Neuronal stem cell (in vitro differentiated cells): ENCODE results near the gene ACTN4.
A peak's percentile ranks its signal among the peaks of the same experiment; 100 is the strongest.

Experiments used
- DNase-seq: peaks from one replicate; pipeline ENCODE4 v3.0.0-alpha.2; 2013; ENCODE audit warnings: low spot score
- H2AFZ ChIP-seq: one replicate; pipeline ENCODE4 v1.6.1; 2013; ENCODE audit warnings: mild to moderate bottlenecking, low read length, inconsistent platforms
- H2AK5ac ChIP-seq: 2 replicates; pipeline ENCODE4 v1.6.1; 2013; ENCODE audit warnings: low read depth, mild to moderate bottlenecking, inconsistent platforms, low read length, moderate library complexity, mixed read lengths
- H2BK120ac ChIP-seq: 2 replicates; pipeline ENCODE4 v1.6.1; 2013; ENCODE audit warnings: low read depth, mild to moderate bottlenecking, inconsistent platforms, low read length, moderate library complexity, mixed read lengths
- H2BK12ac ChIP-seq: one replicate; pipeline ENCODE4 v1.6.1; 2013; ENCODE audit warnings: low read length, inconsistent platforms
- H2BK15ac ChIP-seq: 2 replicates; pipeline ENCODE4 v1.6.1; 2013; ENCODE audit warnings: mild to moderate bottlenecking, low read length, inconsistent platforms, mixed read lengths
- H2BK5ac ChIP-seq: one replicate; pipeline ENCODE4 v1.6.1; 2013; ENCODE audit warnings: inconsistent platforms, mild to moderate bottlenecking, low read length, moderate library complexity
- H3K14ac ChIP-seq: one replicate; pipeline ENCODE4 v1.6.1; 2013; ENCODE audit warnings: low read length, inconsistent platforms
- H3K18ac ChIP-seq: 2 replicates; pipeline ENCODE4 v1.6.1; 2013; ENCODE audit warnings: low read length, inconsistent platforms
- H3K23ac ChIP-seq: 2 replicates; pipeline ENCODE4 v1.6.1; 2013; ENCODE audit warnings: low read depth, mild to moderate bottlenecking, mixed read lengths, low read length, inconsistent platforms; ENCODE audit not compliant: poor library complexity
- H3K27ac ChIP-seq: replicated peaks from 3 replicates; pipeline ENCODE4 v1.5.1; 2013; ENCODE audit warnings: low read length, inconsistent platforms
- H3K27me3 ChIP-seq, 3 experiments: 2 replicates each; pipeline ENCODE4 v1.6.1; 2013; ENCODE audit warnings: low read length in 3 of 3, mild to moderate bottlenecking in 2 of 3, inconsistent platforms in 1 of 3, low read depth in 1 of 3, mixed read lengths in 1 of 3, moderate library complexity in 1 of 3; ENCODE audit not compliant: control insufficient read depth in 3 of 3, insufficient read depth in 3 of 3
- H3K36me3 ChIP-seq, 2 donors: replicated peaks in 1 of 2; 2 replicates each; pipeline ENCODE4 v1.6.1; 2013; ENCODE audit warnings: low read length in 2 of 2; ENCODE audit not compliant: control insufficient read depth in 2 of 2, insufficient read depth in 2 of 2
- H3K4ac ChIP-seq: 2 replicates; pipeline ENCODE4 v1.6.1; 2013; ENCODE audit warnings: inconsistent platforms, mild to moderate bottlenecking, low read length, moderate library complexity
- H3K4me1 ChIP-seq, 2 donors: 1 replicate in 1 of 2; 2 replicates in 1 of 2; pipeline ENCODE4 v1.6.1; 2013; ENCODE audit warnings: low read length in 2 of 2, low read depth in 1 of 2; ENCODE audit not compliant: control insufficient read depth in 2 of 2, insufficient read depth in 1 of 2
- H3K4me2 ChIP-seq: one replicate; pipeline ENCODE4 v1.6.1; 2013; ENCODE audit warnings: mild to moderate bottlenecking, low read length, inconsistent platforms; ENCODE audit not compliant: insufficient read depth, poor library complexity, severe bottlenecking
- H3K4me3 ChIP-seq, 2 donors: 2 replicates each; pipeline ENCODE4 v1.5.1; 2013; ENCODE audit warnings: low read length in 2 of 2, mild to moderate bottlenecking in 2 of 2, inconsistent platforms in 1 of 2, moderate library complexity in 1 of 2
- H3K79me1 ChIP-seq: one replicate; pipeline ENCODE4 v1.6.1; 2013; ENCODE audit warnings: low read depth, mild to moderate bottlenecking, inconsistent platforms, low read length, moderate library complexity
- H3K9ac ChIP-seq: one replicate; pipeline ENCODE4 v1.6.1; 2013; ENCODE audit warnings: mild to moderate bottlenecking, low read depth, low read length, inconsistent platforms; ENCODE audit not compliant: poor library complexity
- H3K9me3 ChIP-seq, 2 donors: replicated peaks in 1 of 2; 2 replicates each; pipeline versions ENCODE3 to v1.6.1; 2013; ENCODE audit warnings: low read length in 2 of 2, mild to moderate bottlenecking in 2 of 2, inconsistent platforms in 1 of 2, low read depth in 1 of 2, mixed read lengths in 1 of 2, moderate library complexity in 1 of 2; ENCODE audit not compliant: control insufficient read depth in 2 of 2, insufficient read depth in 1 of 2
- H4K8ac ChIP-seq: one replicate; pipeline ENCODE4 v1.6.1; 2013; ENCODE audit warnings: low read depth, mild to moderate bottlenecking, inconsistent platforms, low read length, moderate library complexity
- H4K91ac ChIP-seq: one replicate; pipeline ENCODE4 v1.6.1; 2013; ENCODE audit warnings: low read length, low read depth, mild to moderate bottlenecking, inconsistent platforms; ENCODE audit not compliant: poor library complexity
- WGBS, 2 donors: extraction: QIAGEN DNeasy Blood & Tissue Kit; methylation state at CpG; one replicate each; pipeline ENCODE4 v1.1.7; 2013; ENCODE audit warnings: missing lambda C conversion rate in 2 of 2, mixed read lengths in 1 of 2; ENCODE audit not compliant: insufficient read length in 2 of 2, insufficient replicate concordance in 1 of 2; ENCODE audit errors: extremely low coverage in 2 of 2; 5-methylcytosine and 5-hydroxymethylcytosine counted together

Gene ACTN4

DNA sequence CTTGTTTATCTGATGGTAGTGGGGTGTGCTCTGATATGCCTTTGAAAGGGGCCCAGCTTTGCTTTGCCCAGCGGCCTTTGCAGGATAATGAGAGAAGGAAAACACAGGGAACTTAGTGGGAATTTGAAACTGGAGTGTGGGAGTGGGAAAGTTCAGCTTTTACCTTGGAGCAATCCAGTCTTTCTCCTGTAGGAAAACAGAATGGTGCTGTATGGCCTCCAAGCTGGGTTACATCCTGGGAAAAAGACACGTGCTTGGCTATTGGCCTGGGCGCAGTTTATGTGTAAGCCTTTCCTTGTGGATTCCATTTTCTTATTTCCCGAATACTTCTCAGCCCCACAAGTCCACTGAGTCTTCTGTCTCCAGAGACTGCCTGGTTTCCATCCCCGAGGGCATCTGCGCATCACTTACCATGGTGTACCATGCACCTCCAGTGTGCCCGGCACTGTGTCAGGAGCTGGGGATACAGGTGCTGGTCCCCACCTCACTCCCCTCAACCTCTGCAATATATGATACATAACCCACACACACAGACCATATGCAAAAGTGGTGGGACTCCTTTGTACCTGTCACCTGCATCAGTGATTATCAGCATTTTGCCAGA is 31.5 kb downstream of the ACTN4 start:
- no peak overlapping the region for H2BK12ac ChIP-seq
- H2BK120ac ChIP-seq, result no peak overlapping the region
- DNase-seq, result no peak
- H4K8ac ChIP-seq, result no peak overlapping the region
- peaks cover 9 to 34% of the 10 kb centered on the region in 2 donors for H3K4me1 ChIP-seq
- H2AFZ ChIP-seq, result no peak overlapping the region
- peaks cover 2 to 9% of the 10 kb centered on the region in 2 donors for H3K9me3 ChIP-seq
- H3K4ac ChIP-seq, result no peak overlapping the region
- H3K36me3 ChIP-seq, result peaks cover 15 to 63% of the 10 kb centered on the region in 2 donors
- H3K23ac ChIP-seq, result no peak overlapping the region
- WGBS, 2 donors, result no CpG with 5 or more reads among the region's 7 CpGs
- H3K27me3 ChIP-seq, result no peaks in the 10 kb centered on the region
- H3K4me2 ChIP-seq, result no peak overlapping the region
- H2BK5ac ChIP-seq, result no peak overlapping the region
- no peak overlapping the region for H3K14ac ChIP-seq
- no peak overlapping the region for H3K27ac ChIP-seq
- H3K79me1 ChIP-seq, result peaks cover 30% of the 10 kb centered on the region
- H4K91ac ChIP-seq, result no peak overlapping the region
- peak overlapping the region; percentile 27 for H2AK5ac ChIP-seq
- no peak overlapping the region for H3K9ac ChIP-seq
- no peak overlapping the region for H3K18ac ChIP-seq
- H3K4me3 ChIP-seq, result no peak overlapping the region
- H2BK15ac ChIP-seq, result no peak overlapping the region

DNA sequence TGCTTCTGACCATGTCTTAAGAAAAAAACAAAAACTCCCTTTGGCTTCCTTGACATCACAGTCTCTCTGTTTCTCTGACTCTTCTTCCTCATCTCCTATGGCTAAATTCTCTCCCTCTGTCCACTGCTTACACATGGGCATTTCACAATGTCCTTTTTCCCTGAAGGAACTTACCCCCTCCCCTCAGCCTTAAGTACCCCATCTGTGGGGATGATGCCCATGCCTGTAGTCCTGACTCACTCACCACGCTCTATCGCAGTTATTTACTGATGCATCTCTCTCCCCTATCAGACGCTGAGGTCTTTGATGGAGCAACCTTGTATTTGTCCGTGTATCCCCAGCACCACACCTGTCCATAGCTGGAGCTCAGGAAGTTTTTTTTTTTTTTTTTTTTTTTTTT is 32.4 kb downstream of the ACTN4 start:
- Histone ChIP-seq H2BK120ac (no peak overlapping the region), H3K9ac (no peak overlapping the region), H2BK5ac (no peak overlapping the region), H2BK12ac (no peak overlapping the region), H3K4ac (no peak overlapping the region), H3K4me2 (no peak overlapping the region), H2AFZ (no peak overlapping the region), H3K4me3 (no peak overlapping the region), H3K18ac (no peak overlapping the region), H3K79me1 (peaks cover 30% of the 10 kb centered on the region), H3K27me3 (no peaks in the 10 kb centered on the region), H3K27ac (no peak overlapping the region), H3K14ac (no peak overlapping the region), H3K4me1 (peaks cover 9 to 31% of the 10 kb centered on the region in 2 donors), H4K91ac (no peak overlapping the region), H3K9me3 (peaks cover 2 to 9% of the 10 kb centered on the region in 2 donors), H2BK15ac (no peak overlapping the region), H3K36me3 (peaks cover 15 to 60% of the 10 kb centered on the region in 2 donors), H3K23ac (no peak overlapping the region), H4K8ac (no peak overlapping the region), H2AK5ac (no peak overlapping the region)
- no CpG with 5 or more reads among the region's 4 CpGs for WGBS, 2 donors
- DNase-seq, result no peak

- Histone ChIP-seq H3K9ac (no peak overlapping the region), H3K4me3 (no peak overlapping the region), H2BK15ac (no peak overlapping the region), H3K36me3 (peaks cover 12 to 54% of the 10 kb centered on the region in 2 donors), H2BK5ac (no peak overlapping the region), H2AK5ac (no peak overlapping the region), H3K23ac (no peak overlapping the region), H3K4me1 (peaks cover 19 to 40% of the 10 kb centered on the region in 2 donors), H2AFZ (no peak overlapping the region), H3K18ac (no peak overlapping the region), H3K9me3 (peaks cover 2 to 9% of the 10 kb centered on the region in 2 donors), H3K27ac (no peak overlapping the region), H3K27me3 (no peaks in the 10 kb centered on the region), H4K91ac (no peak overlapping the region), H4K8ac (no peak overlapping the region), H3K79me1 (peaks cover 24% of the 10 kb centered on the region), H3K4ac (no peak overlapping the region), H2BK120ac (no peak overlapping the region), H2BK12ac (no peak overlapping the region), H3K4me2 (no peak overlapping the region), H3K14ac (no peak overlapping the region)
- no CpG with 5 or more reads among the region's 11 CpGs for WGBS, 2 donors
- DNase-seq, result no peak
Observed at GRCh38 chr19:38682195-38682867, 34.9 kb downstream of the ACTN4 start.

- Histone ChIP-seq H4K91ac (no peak overlapping the region), H2BK12ac (no peak overlapping the region), H3K23ac (peak overlapping the region; percentile 8), H3K14ac (no peak overlapping the region), H2AFZ (no peak overlapping the region), H3K4me1 (peaks cover 19 to 38% of the 10 kb centered on the region in 2 donors), H3K27ac (peak overlapping the region; percentile 50), H4K8ac (no peak overlapping the region), H3K18ac (peak overlapping the region; percentile 60), H3K9me3 (peaks cover 2 to 10% of the 10 kb centered on the region in 2 donors), H3K36me3 (peaks cover 11 to 57% of the 10 kb centered on the region in 2 donors), H2BK5ac (no peak overlapping the region), H2BK15ac (no peak overlapping the region), H2BK120ac (no peak overlapping the region), H3K4me3 (no peak overlapping the region), H3K9ac (no peak overlapping the region), H3K4ac (no peak overlapping the region), H3K4me2 (no peak overlapping the region), H3K79me1 (peaks cover 23% of the 10 kb centered on the region), H3K27me3 (no peaks in the 10 kb centered on the region), H2AK5ac (no peak overlapping the region)
- no CpG with 5 or more reads among the region's 7 CpGs for WGBS, 2 donors
- DNase-seq, result no peak
Observed at GRCh38 chr19:38682872-38683392, 35.5 kb downstream of the ACTN4 start.
